ENCODE measurements around the gene ID4.
A peak's percentile ranks its signal among the peaks of the same experiment; 100 is the strongest.

Gene ID4

GRCh38 chr6:19804205-19805128 lies 32.7 kb upstream of the ID4 start:
- Histone ChIP-seq H3K9me3 (ENCODE audit: control insufficient read depth, low read length) (no peaks in the 10 kb centered on the region), H3K4me1 (ENCODE audit: control insufficient read depth, insufficient read depth, low read length) (peaks cover 5% of the 10 kb centered on the region), H3K27ac (ENCODE audit: insufficient read depth, low read depth, low read length, poor library complexity, severe bottlenecking) (peak overlapping the region; percentile 96), H3K36me3 (ENCODE audit: control insufficient read depth, insufficient read depth, low read length) (no peaks in the 10 kb centered on the region), H3K4me3 (ENCODE audit: insufficient read depth, low read depth, low read length) (peak overlapping the region; percentile 46), H3K27me3 (ENCODE audit: control insufficient read depth, insufficient read depth, low read length, poor library complexity, severe bottlenecking) (no peaks in the 10 kb centered on the region)
- 2% methylated on average over 77 of the region's 77 CpGs for WGBS, 2 experiments

GRCh38 chr6:19805129-19805481 lies 32.1 kb upstream of the ID4 start:
- WGBS, 2 experiments = 54 to 71% methylated on average over 4 to 6 of the region's 6 CpGs
- peaks cover 5% of the 10 kb centered on the region for H3K4me1 ChIP-seq (ENCODE audit: control insufficient read depth, insufficient read depth, low read length)
- H3K27me3 ChIP-seq (ENCODE audit: control insufficient read depth, insufficient read depth, low read length, poor library complexity, severe bottlenecking) = no peaks in the 10 kb centered on the region

GRCh38 chr6:19806971-19807396 lies 30.2 kb upstream of the ID4 start:
- H3K4me1 ChIP-seq (ENCODE audit: control insufficient read depth, insufficient read depth, low read length) = peaks cover 5% of the 10 kb centered on the region
- H3K27me3 ChIP-seq (ENCODE audit: control insufficient read depth, insufficient read depth, low read length, poor library complexity, severe bottlenecking) = no peaks in the 10 kb centered on the region
- no peaks in the 10 kb centered on the region for H3K36me3 ChIP-seq (ENCODE audit: control insufficient read depth, insufficient read depth, low read length)

More at GRCh38 chr6:19805129-19805481, 32.1 kb upstream of the ID4 start:
- no peaks in the 10 kb centered on the region for H3K36me3 ChIP-seq (ENCODE audit: control insufficient read depth, insufficient read depth, low read length)
- H3K27ac ChIP-seq (ENCODE audit: insufficient read depth, low read depth, low read length, poor library complexity, severe bottlenecking) = peak overlapping the region; percentile 96
- H3K9me3 ChIP-seq (ENCODE audit: control insufficient read depth, low read length) = no peaks in the 10 kb centered on the region
- peak overlapping the region; percentile 46 for H3K4me3 ChIP-seq (ENCODE audit: insufficient read depth, low read depth, low read length)

GRCh38 chr6:19811397-19812079 lies 25.6 kb upstream of the ID4 start:
- Histone ChIP-seq H3K4me3 (ENCODE audit: insufficient read depth, low read depth, low read length) (no peak overlapping the region), H3K36me3 (ENCODE audit: control insufficient read depth, insufficient read depth, low read length) (no peaks in the 10 kb centered on the region), H3K27ac (ENCODE audit: insufficient read depth, low read depth, low read length, poor library complexity, severe bottlenecking) (no peak overlapping the region), H3K27me3 (ENCODE audit: control insufficient read depth, insufficient read depth, low read length, poor library complexity, severe bottlenecking) (no peaks in the 10 kb centered on the region), H3K4me1 (ENCODE audit: control insufficient read depth, insufficient read depth, low read length) (no peaks in the 10 kb centered on the region), H3K9me3 (ENCODE audit: control insufficient read depth, low read length) (no peaks in the 10 kb centered on the region)
- WGBS, 2 experiments = 83 to 85% methylated on average over 10 to 11 of the region's 11 CpGs

More at GRCh38 chr6:19806971-19807396, 30.2 kb upstream of the ID4 start:
- no peak overlapping the region for H3K4me3 ChIP-seq (ENCODE audit: insufficient read depth, low read depth, low read length)
- H3K9me3 ChIP-seq (ENCODE audit: control insufficient read depth, low read length) = no peaks in the 10 kb centered on the region
- 94 to 95% methylated on average over 21 of the region's 21 CpGs for WGBS, 2 experiments
- no peak overlapping the region for H3K27ac ChIP-seq (ENCODE audit: insufficient read depth, low read depth, low read length, poor library complexity, severe bottlenecking)

GRCh38 chr6:19812512-19813119 lies 24.6 kb upstream of the ID4 start:
- Histone ChIP-seq H3K9me3 (ENCODE audit: control insufficient read depth, low read length) (no peaks in the 10 kb centered on the region), H3K27ac (ENCODE audit: insufficient read depth, low read depth, low read length, poor library complexity, severe bottlenecking) (no peak overlapping the region), H3K4me1 (ENCODE audit: control insufficient read depth, insufficient read depth, low read length) (no peaks in the 10 kb centered on the region), H3K27me3 (ENCODE audit: control insufficient read depth, insufficient read depth, low read length, poor library complexity, severe bottlenecking) (no peaks in the 10 kb centered on the region), H3K36me3 (ENCODE audit: control insufficient read depth, insufficient read depth, low read length) (no peaks in the 10 kb centered on the region), H3K4me3 (ENCODE audit: insufficient read depth, low read depth, low read length) (no peak overlapping the region)
- 73 to 82% methylated on average over 6 of the region's 6 CpGs for WGBS, 2 experiments

- H3K27ac ChIP-seq (ENCODE audit: insufficient read depth, low read depth, low read length, poor library complexity, severe bottlenecking) = no peak overlapping the region
- no peaks in the 10 kb centered on the region for H3K4me1 ChIP-seq (ENCODE audit: control insufficient read depth, insufficient read depth, low read length)
- H3K27me3 ChIP-seq (ENCODE audit: control insufficient read depth, insufficient read depth, low read length, poor library complexity, severe bottlenecking) = no peaks in the 10 kb centered on the region
- H3K9me3 ChIP-seq (ENCODE audit: control insufficient read depth, low read length) = no peaks in the 10 kb centered on the region
- WGBS, 2 experiments = 86% methylated on average over 2 of the region's 2 CpGs
- no peaks in the 10 kb centered on the region for H3K36me3 ChIP-seq (ENCODE audit: control insufficient read depth, insufficient read depth, low read length)
- no peak overlapping the region for H3K4me3 ChIP-seq (ENCODE audit: insufficient read depth, low read depth, low read length)
Observed at GRCh38 chr6:19818805-19819204, 18.4 kb upstream of the ID4 start.

GRCh38 chr6:19824058-19824807 lies 12.9 kb upstream of the ID4 start:
- H3K4me3 ChIP-seq (ENCODE audit: insufficient read depth, low read depth, low read length) = no peak overlapping the region
- no peaks in the 10 kb centered on the region for H3K4me1 ChIP-seq (ENCODE audit: control insufficient read depth, insufficient read depth, low read length)
- H3K36me3 ChIP-seq (ENCODE audit: control insufficient read depth, insufficient read depth, low read length) = no peaks in the 10 kb centered on the region
- H3K27me3 ChIP-seq (ENCODE audit: control insufficient read depth, insufficient read depth, low read length, poor library complexity, severe bottlenecking) = no peaks in the 10 kb centered on the region
- no peak overlapping the region for H3K27ac ChIP-seq (ENCODE audit: insufficient read depth, low read depth, low read length, poor library complexity, severe bottlenecking)
- WGBS, 2 experiments = 95 to 99% methylated on average over 6 of the region's 6 CpGs
- no peaks in the 10 kb centered on the region for H3K9me3 ChIP-seq (ENCODE audit: control insufficient read depth, low read length)

GRCh38 chr6:19827247-19827646 lies 9.9 kb upstream of the ID4 start:
- Histone ChIP-seq H3K9me3 (ENCODE audit: control insufficient read depth, low read length) (no peaks in the 10 kb centered on the region), H3K27ac (ENCODE audit: insufficient read depth, low read depth, low read length, poor library complexity, severe bottlenecking) (no peak overlapping the region), H3K36me3 (ENCODE audit: control insufficient read depth, insufficient read depth, low read length) (no peaks in the 10 kb centered on the region), H3K27me3 (ENCODE audit: control insufficient read depth, insufficient read depth, low read length, poor library complexity, severe bottlenecking) (no peaks in the 10 kb centered on the region), H3K4me3 (ENCODE audit: insufficient read depth, low read depth, low read length) (no peak overlapping the region), H3K4me1 (ENCODE audit: control insufficient read depth, insufficient read depth, low read length) (no peaks in the 10 kb centered on the region)
- WGBS, 2 experiments = 95 to 96% methylated on average over 5 of the region's 5 CpGs

- Histone ChIP-seq H3K27me3 (ENCODE audit: control insufficient read depth, insufficient read depth, low read length, poor library complexity, severe bottlenecking) (no peaks in the 10 kb centered on the region), H3K36me3 (ENCODE audit: control insufficient read depth, insufficient read depth, low read length) (no peaks in the 10 kb centered on the region), H3K9me3 (ENCODE audit: control insufficient read depth, low read length) (no peaks in the 10 kb centered on the region), H3K4me1 (ENCODE audit: control insufficient read depth, insufficient read depth, low read length) (no peaks in the 10 kb centered on the region), H3K4me3 (ENCODE audit: insufficient read depth, low read depth, low read length) (no peak overlapping the region), H3K27ac (ENCODE audit: insufficient read depth, low read depth, low read length, poor library complexity, severe bottlenecking) (no peak overlapping the region)
- WGBS, 2 experiments = no CpG with 5 or more reads among the region's 1 CpG
Observed at GRCh38 chr6:19827903-19828302, 9.3 kb upstream of the ID4 start.

Data from ectodermal cell (in vitro differentiated cells).